WTC11 (cell line): ENCODE data around the gene PCDH12. TPM values are rescaled to one million over a fixed set of nuclear protein-coding genes. Genes with fewer than 3 reads are reported as not detected.

ENCODE experiments used
- CTCF ChIP-seq: fragments of 200-600 bp; IDR thresholded peaks from 2 replicates; pipeline ENCODE4 v1.8.0; 2022; ENCODE audit warnings: antibody characterized with exemption
- FOXK1 ChIP-seq: sonication (generic); formaldehyde crosslinking; IDR thresholded peaks from 2 replicates; pipeline ENCODE4 v1.8.0; 2022; ENCODE audit warnings: mild to moderate bottlenecking, moderate library complexity, missing genetic modification reagents
- FOXP1 ChIP-seq: sonication (generic); formaldehyde crosslinking; IDR thresholded peaks from 2 replicates; pipeline ENCODE4 v1.8.0; 2022; ENCODE audit warnings: missing genetic modification reagents, mild to moderate bottlenecking, moderate library complexity, borderline replicate concordance
- GABPB1 ChIP-seq: sonication (generic); formaldehyde crosslinking; IDR thresholded peaks from 2 replicates; pipeline ENCODE4 v1.8.1; 2023; ENCODE audit warnings: mild to moderate bottlenecking, missing genetic modification reagents
- HMGXB4 ChIP-seq: sonication (generic); formaldehyde crosslinking; IDR thresholded peaks from 2 replicates; pipeline ENCODE4 v1.8.1; 2023; ENCODE audit warnings: mild to moderate bottlenecking, moderate library complexity, missing genetic modification reagents
- IRF2 ChIP-seq: sonication (generic); formaldehyde crosslinking; IDR thresholded peaks from 2 replicates; pipeline ENCODE4 v1.8.0; 2022; ENCODE audit warnings: low read depth, missing genetic modification reagents, borderline replicate concordance
- MXD4 ChIP-seq: fragments of 250-450 bp; sonication (Bioruptor Pico); IDR thresholded peaks from 2 replicates; pipeline ENCODE4 v1.8.0; 2021; ENCODE audit warnings: mild to moderate bottlenecking, moderate library complexity, borderline replicate concordance
- NR1H2 ChIP-seq: sonication (generic); formaldehyde crosslinking; IDR thresholded peaks from 2 replicates; pipeline ENCODE4 v1.9.0; 2021; ENCODE audit warnings: mild to moderate bottlenecking, moderate library complexity, missing genetic modification reagents
- RORB ChIP-seq: fragments of 250-450 bp; sonication (Bioruptor Pico); IDR thresholded peaks from 2 replicates; pipeline ENCODE4 v1.9.0; 2021; ENCODE audit warnings: mild to moderate bottlenecking
- STAT6 ChIP-seq: sonication (generic); formaldehyde crosslinking; conservative IDR thresholded peaks from 2 replicates; pipeline ENCODE4 v1.8.1; 2023; ENCODE audit warnings: mild to moderate bottlenecking, low read depth, missing genetic modification reagents, moderate library complexity
- total RNA-seq: library from RNA; stranded (reverse); gene quantifications from 3 replicates; pipeline ENCODE4 v1.2.3, GENCODE V29; 2021
- TF ChIP-seq, protein P1 (sequence below): fragments of 250-450 bp; sonication (Bioruptor Pico); IDR thresholded peaks from 2 replicates; pipeline ENCODE4 v1.9.0; 2021; ENCODE audit warnings: mild to moderate bottlenecking
- TF ChIP-seq, protein P2 (sequence below): fragments of 250-450 bp; sonication (Bioruptor Pico); IDR thresholded peaks from 2 replicates; pipeline ENCODE4 v2.1.2; 2022; ENCODE audit warnings: mild to moderate bottlenecking, moderate library complexity
- TF ChIP-seq, protein P3 (sequence below): sonication (generic); formaldehyde crosslinking; IDR thresholded peaks from 2 replicates; pipeline ENCODE4 v1.8.0; 2022; ENCODE audit warnings: mild to moderate bottlenecking, missing genetic modification reagents
- TF ChIP-seq, protein P4 (sequence below): sonication (generic); formaldehyde crosslinking; IDR thresholded peaks from 2 replicates; pipeline ENCODE4 v1.8.1; 2022; ENCODE audit warnings: missing genetic modification reagents, borderline replicate concordance
- TF ChIP-seq, protein P5 (sequence below): sonication (generic); formaldehyde crosslinking; IDR thresholded peaks from 2 replicates; pipeline ENCODE4 v1.8.0; 2023; ENCODE audit warnings: missing genetic modification reagents, mild to moderate bottlenecking, borderline replicate concordance
- TF ChIP-seq, protein P6 (sequence below): fragments of 250-450 bp; sonication (Bioruptor Pico); IDR thresholded peaks from 2 replicates; pipeline ENCODE4 v1.9.0; 2021; ENCODE audit warnings: mild to moderate bottlenecking, borderline replicate concordance

PCDH12 gene
- total RNA-seq, 1 experiment from 2014 or later = 0.33 TPM

DNA sequence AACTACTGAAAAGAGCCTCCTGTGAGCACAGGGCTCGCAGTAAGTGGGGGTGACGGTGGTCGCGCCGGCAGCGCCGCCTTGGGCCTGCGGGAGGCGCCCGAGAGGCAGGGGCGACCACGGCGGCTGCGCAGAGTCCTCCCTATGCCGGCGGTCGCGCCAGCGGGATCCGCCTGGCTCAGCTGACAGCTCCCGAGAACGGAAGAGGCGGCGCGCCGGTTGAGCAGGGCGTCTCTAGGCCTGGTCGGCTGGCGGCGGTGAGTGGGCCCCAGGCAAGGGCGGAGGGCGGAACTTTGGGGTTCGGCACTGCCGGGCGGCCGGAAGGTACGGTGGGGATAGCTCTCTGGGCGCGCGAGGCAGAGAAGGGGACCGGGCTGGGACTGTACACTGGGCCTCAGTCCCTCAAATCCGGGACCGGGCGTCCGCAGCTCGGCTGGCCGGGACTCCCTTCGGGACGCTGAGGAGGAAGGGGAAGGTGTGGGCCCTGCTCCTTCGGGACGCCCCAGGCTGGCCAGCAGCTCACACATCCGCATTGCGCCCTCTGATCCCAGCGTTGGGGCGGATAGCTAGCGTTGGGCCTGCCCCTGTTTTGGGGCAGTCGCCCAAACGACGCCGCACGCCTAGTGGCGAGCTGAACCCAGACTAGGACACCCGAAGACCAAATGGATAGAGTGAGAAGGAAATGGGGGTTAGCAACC is 11.1 kb upstream of the PCDH12 start, which contains the start of gene RNF14 (continued):
- TF ChIP-seq, protein P1, sequence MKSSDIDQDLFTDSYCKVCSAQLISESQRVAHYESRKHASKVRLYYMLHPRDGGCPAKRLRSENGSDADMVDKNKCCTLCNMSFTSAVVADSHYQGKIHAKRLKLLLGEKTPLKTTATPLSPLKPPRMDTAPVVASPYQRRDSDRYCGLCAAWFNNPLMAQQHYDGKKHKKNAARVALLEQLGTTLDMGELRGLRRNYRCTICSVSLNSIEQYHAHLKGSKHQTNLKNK (CRISPR knock-in tag) = no peak
- TF ChIP-seq HMGXB4 (peak; percentile 96), GABPB1 (CRISPR knock-in tag) (peak; percentile 53), CTCF (peak; percentile 98), FOXK1 (peak; percentile 43; the same call in 1 of the 2 replicates), IRF2 (CRISPR knock-in tag) (no peak), FOXP1 (CRISPR knock-in tag) (peak; percentile 91; the same call in 1 of the 2 replicates), RORB (CRISPR knock-in tag) (no peak), MXD4 (no peak), NR1H2 (CRISPR knock-in tag) (no peak), STAT6 (CRISPR knock-in tag) (no peak)
- TF ChIP-seq, protein P2, sequence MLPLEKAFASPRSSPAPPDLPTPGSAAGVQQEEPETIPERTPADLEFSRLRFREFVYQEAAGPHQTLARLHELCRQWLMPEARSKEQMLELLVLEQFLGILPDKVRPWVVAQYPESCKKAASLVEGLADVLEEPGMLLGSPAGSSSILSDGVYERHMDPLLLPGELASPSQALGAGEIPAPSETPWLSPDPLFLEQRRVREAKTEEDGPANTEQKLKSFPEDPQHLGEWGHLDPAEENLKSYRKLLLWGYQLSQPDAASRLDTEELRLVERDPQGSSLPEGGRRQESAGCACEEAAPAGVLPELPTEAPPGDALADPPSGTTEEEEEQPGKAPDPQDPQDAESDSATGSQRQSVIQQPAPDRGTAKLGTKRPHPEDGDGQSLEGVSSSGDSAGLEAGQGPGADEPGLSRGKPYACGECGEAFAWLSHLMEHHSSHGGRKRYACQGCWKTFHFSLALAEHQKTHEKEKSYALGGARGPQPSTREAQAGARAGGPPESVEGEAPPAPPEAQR (CRISPR knock-in tag) = no peak
- TF ChIP-seq, protein P3, sequence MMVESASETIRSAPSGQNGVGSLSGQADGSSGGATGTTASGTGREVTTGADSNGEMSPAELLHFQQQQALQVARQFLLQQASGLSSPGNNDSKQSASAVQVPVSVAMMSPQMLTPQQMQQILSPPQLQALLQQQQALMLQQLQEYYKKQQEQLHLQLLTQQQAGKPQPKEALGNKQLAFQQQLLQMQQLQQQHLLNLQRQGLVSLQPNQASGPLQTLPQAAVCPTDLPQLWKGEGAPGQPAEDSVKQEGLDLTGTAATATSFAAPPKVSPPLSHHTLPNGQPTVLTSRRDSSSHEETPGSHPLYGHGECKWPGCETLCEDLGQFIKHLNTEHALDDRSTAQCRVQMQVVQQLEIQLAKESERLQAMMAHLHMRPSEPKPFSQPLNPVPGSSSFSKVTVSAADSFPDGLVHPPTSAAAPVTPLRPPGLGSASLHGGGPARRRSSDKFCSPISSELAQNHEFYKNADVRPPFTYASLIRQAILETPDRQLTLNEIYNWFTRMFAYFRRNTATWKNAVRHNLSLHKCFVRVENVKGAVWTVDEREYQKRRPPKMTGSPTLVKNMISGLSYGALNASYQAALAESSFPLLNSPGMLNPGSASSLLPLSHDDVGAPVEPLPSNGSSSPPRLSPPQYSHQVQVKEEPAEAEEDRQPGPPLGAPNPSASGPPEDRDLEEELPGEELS (CRISPR knock-in tag) = peak; percentile 76; the same call in 1 of the 2 replicates
- TF ChIP-seq, protein P4, sequence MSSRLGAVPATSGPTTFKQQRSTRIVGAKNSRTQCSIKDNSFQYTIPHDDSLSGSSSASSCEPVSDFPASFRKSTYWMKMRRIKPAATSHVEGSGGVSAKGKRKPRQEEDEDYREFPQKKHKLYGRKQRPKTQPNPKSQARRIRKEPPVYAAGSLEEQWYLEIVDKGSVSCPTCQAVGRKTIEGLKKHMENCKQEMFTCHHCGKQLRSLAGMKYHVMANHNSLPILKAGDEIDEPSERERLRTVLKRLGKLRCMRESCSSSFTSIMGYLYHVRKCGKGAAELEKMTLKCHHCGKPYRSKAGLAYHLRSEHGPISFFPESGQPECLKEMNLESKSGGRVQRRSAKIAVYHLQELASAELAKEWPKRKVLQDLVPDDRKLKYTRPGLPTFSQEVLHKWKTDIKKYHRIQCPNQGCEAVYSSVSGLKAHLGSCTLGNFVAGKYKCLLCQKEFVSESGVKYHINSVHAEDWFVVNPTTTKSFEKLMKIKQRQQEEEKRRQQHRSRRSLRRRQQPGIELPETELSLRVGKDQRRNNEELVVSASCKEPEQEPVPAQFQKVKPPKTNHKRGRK (CRISPR knock-in tag) = no peak
- TF ChIP-seq, protein P5, sequence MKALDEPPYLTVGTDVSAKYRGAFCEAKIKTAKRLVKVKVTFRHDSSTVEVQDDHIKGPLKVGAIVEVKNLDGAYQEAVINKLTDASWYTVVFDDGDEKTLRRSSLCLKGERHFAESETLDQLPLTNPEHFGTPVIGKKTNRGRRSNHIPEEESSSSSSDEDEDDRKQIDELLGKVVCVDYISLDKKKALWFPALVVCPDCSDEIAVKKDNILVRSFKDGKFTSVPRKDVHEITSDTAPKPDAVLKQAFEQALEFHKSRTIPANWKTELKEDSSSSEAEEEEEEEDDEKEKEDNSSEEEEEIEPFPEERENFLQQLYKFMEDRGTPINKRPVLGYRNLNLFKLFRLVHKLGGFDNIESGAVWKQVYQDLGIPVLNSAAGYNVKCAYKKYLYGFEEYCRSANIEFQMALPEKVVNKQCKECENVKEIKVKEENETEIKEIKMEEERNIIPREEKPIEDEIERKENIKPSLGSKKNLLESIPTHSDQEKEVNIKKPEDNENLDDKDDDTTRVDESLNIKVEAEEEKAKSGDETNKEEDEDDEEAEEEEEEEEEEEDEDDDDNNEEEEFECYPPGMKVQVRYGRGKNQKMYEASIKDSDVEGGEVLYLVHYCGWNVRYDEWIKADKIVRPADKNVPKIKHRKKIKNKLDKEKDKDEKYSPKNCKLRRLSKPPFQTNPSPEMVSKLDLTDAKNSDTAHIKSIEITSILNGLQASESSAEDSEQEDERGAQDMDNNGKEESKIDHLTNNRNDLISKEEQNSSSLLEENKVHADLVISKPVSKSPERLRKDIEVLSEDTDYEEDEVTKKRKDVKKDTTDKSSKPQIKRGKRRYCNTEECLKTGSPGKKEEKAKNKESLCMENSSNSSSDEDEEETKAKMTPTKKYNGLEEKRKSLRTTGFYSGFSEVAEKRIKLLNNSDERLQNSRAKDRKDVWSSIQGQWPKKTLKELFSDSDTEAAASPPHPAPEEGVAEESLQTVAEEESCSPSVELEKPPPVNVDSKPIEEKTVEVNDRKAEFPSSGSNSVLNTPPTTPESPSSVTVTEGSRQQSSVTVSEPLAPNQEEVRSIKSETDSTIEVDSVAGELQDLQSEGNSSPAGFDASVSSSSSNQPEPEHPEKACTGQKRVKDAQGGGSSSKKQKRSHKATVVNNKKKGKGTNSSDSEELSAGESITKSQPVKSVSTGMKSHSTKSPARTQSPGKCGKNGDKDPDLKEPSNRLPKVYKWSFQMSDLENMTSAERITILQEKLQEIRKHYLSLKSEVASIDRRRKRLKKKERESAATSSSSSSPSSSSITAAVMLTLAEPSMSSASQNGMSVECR = peak; percentile 94
- TF ChIP-seq, protein P6, sequence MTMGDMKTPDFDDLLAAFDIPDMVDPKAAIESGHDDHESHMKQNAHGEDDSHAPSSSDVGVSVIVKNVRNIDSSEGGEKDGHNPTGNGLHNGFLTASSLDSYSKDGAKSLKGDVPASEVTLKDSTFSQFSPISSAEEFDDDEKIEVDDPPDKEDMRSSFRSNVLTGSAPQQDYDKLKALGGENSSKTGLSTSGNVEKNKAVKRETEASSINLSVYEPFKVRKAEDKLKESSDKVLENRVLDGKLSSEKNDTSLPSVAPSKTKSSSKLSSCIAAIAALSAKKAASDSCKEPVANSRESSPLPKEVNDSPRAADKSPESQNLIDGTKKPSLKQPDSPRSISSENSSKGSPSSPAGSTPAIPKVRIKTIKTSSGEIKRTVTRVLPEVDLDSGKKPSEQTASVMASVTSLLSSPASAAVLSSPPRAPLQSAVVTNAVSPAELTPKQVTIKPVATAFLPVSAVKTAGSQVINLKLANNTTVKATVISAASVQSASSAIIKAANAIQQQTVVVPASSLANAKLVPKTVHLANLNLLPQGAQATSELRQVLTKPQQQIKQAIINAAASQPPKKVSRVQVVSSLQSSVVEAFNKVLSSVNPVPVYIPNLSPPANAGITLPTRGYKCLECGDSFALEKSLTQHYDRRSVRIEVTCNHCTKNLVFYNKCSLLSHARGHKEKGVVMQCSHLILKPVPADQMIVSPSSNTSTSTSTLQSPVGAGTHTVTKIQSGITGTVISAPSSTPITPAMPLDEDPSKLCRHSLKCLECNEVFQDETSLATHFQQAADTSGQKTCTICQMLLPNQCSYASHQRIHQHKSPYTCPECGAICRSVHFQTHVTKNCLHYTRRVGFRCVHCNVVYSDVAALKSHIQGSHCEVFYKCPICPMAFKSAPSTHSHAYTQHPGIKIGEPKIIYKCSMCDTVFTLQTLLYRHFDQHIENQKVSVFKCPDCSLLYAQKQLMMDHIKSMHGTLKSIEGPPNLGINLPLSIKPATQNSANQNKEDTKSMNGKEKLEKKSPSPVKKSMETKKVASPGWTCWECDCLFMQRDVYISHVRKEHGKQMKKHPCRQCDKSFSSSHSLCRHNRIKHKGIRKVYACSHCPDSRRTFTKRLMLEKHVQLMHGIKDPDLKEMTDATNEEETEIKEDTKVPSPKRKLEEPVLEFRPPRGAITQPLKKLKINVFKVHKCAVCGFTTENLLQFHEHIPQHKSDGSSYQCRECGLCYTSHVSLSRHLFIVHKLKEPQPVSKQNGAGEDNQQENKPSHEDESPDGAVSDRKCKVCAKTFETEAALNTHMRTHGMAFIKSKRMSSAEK = no peak
